Stimulated activated CD4-positive, alpha-beta T cell treated with anti-CD3 and anti-CD28 coated beads, Interleukin-4, amount 100 ng/mL, for 24 hours (primary cell): Measurements from ENCODE around the gene CAMTA1.
A peak's percentile ranks its signal among the peaks of the same experiment; 100 is the strongest.

ENCODE experiments used
- DNase-seq: peaks from one replicate; pipeline ENCODE4 v3.0.0-alpha.2; 2020

Gene CAMTA1

DNA sequence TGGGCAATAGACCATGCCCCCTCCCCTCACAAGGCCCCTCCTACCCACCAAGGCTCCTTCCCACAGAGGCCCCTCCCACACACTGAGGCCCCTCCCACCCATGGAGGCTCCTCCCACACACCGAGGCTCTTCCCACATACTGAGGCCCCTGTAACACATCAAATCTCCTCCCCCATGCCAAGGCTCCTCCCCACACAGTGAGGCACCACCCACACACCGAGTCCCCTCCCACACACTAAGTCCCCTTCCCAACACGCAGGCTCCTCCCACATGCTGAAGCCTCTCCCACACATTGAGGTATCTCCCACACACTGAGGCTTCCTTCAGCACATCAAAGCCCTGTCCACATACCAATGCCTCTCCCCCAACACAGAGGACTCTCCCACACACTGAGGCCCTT, 391.8 kb downstream of the CAMTA1 start:
- no peak for DNase-seq

DNA sequence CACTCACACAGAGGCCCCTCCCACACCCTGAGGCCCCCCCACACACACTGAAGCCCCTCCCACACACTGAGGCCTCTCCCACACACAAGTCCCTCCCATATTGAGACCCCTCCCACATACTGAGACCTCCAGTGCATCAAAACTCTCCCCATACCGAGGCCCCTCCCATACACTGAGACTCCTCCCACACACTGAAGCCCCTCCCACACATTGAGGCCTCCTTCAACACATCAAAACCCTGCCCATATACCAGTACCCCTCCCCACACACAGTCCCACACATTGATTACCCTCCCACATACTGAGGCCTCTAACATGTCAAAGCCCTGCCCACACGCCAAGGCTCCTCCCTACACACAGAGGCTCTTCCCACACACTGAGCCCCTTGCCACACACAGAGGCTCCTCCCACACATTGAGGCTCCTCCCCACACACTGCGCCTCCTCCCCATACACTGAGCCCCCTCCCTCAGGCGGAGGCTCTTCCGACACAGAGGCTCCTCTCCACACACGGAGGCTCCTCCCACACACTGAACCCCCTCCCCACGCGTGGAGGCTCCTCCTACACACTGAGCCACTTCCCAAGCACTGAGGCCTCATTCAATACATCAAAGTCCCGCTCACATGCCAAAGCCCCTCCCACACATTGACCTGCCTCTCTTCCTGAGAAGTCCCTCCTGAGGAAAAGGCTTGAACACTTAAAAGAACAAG, 392.3 kb downstream of the CAMTA1 start:
- DNase-seq: no peak

DNA sequence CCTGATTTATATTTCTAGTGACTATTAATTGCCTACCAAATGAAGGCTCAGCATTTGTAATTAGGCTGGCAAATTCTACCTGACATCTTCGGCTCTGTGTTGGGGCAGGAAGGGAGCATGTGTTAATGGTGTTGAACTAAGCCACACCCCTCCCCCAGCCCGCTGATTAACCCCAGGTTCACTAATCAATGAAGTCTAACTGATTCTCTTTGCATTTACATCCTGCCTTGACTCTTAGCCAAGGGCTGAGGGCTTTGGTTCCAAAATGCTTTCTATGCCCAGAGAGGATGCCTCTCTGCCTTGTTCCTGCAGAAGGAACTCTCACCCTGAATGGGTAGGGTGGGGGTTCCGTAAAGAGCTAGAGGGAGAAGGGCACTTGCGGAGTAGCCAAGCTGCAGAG, 393.1 kb downstream of the CAMTA1 start:
- no peak for DNase-seq

DNA sequence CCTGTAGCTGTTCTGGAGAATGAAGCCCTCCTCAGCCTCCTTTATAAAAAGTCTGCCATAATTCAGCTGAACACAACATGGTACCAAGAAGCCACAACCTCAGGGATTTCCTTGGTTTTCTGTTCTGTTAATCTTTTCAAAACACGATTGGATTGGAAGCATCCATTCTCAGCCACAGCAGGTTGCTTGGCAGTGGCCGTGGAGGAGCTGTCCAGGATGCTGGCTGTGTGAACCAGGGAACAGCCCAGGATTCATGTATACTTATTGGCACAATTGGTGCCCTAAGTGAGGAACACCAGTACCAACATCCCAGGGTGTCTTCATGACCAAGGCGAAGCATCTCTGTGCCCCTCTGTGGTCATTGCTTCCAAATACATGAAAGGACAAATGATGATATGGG, 393.5 kb downstream of the CAMTA1 start:
- DNase-seq: no peak

DNA sequence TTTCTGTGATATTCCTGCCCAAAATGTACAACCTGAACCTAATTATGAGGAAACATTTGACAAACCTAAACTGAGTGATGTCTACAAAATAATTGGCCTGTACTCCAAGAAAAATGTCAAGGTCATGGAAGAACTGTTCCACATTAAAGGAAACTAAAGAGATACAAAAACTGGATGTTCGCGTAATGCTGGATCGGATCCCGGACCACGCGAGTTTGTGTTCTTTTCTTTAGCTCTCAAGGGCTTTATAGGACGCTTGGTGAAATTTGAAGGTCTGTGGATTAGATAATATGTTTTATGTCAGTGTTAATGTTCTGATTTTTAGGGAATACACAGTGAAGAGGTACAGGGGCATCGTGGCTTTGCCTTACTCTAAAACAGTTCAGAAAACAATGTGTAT, 400.5 kb downstream of the CAMTA1 start:
- DNase-seq: no peak

DNA sequence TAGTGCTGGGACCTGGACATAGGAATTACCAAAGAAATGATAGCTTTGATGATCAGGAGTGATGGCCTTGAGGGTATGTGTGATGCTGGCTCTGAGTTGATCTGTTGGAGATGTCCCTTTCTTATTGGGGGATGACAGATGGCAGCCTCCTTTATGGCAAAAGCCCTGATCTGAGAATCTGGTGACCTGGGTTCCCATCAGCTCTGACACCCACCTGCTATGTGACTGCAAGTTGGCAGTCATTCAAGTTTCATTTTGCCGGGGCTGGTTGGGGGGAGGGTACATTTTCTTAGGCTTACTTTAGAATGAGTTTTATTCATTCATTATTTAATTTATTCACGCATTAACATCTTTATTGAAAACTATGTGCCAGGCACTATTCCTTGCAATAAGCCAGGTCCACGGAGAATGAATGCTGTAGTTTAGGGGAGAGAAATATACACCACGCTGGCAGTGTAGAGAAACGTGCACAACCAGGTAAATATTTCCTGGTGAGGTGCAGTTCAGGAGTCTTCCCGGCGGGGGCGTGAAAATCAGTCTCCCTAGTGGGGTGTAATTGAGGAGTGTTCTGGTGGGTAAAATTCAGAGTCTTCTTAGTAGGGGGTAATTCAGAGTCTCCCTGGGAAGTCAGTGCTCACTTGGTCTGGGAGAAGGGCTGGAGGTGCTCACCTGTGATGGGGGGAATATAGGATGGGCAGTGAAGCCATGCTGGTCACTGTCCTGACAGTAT, 401.3 kb downstream of the CAMTA1 start:
- no peak for DNase-seq

DNA sequence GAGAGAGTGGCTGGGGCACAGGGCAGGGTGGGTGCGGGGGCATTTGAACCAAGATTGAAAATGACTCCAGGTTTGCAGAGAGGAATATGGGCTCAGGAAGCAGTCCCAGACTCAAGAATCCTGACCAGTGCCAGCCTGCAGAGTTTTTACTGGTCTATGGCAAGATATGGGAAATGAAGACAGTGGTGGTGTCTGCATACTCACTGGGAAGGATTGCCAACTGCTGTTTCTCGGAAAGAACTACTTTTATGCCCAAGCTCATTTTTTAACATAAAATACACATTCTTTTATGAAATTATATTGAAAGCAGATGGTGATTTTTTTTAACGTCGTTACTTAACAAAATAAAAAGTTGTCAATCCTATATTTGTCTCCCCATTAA, 401.8 kb downstream of the CAMTA1 start:
- DNase-seq: no peak

DNA sequence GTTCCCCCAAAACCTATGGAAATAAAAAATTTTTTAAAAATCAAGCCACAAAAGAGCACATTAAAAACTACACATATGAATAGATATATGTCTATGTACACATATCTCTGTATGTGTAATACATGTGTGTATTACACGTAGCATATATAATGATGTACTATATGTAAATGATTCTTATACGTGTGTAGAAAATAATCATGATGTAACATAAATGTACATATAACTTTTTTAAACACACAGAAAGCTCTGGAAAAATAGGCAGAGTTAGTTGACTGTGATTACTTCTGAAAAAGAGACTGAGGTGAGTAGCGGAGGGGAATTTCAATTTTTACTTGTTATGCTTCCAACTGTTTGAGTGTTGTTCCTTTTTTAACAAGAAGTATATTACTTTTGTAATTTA, 405.0 kb downstream of the CAMTA1 start:
- no peak for DNase-seq

DNA sequence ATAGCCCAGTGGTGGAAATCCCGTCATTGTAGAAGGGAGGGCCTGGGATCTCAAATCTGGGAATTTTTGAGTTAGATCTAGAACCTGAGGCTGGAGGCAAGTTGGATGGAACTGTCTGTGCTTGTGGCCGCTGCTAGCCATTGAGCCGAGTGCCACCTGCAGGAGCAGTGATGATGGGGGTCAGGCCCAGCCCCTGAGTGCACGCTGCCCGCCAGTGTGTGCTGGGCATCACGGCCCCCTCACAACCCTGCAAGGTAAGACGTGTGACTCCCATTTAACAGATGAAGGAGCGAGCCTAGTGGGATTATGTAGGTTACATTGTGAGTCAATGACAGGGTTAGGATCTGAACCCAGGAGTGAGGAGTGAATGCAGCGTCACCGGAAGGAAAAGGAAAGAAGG, 407.2 kb downstream of the CAMTA1 start:
- DNase-seq: no peak

DNA sequence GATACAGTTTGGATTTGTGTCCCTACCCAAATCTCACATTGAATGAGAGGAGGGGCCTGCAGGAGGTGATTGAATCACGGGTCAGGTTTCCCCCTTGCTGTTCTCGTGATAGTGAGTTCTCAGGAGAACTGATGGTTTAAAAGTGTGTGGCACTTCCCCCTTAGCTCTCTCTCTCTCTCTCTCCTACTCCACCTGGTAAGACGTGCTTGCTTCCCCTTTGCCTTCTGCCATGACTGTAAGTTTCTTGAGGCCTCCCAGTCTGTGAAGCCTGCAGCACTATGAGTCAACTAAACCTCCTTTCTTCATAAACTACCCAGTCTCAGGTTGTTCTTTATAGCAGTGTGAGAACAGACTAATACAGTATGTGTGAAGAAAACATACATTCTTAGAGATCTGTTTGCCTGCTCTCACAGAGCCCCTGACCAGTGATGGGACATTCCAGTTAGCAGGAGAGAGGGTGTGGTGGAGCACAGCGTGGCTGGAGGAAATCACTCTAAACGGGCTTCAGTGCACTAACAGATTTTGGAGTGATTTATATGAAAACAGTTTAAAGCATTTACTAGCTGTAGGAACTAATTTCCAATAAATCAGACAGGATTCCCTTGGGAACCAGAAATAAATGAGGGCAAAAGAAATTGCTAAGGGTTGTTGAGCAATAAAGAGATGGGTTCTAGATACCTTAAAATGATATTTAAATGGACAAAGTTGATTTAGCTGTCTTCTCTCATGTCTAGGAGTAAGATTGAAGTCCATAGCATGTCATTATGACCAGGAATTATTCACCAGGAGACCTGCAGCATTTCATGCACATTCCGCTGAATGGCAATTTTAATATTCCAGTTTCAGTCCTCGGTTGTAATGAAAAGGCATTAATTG, 411.0 kb downstream of the CAMTA1 start:
- DNase-seq: no peak

DNA sequence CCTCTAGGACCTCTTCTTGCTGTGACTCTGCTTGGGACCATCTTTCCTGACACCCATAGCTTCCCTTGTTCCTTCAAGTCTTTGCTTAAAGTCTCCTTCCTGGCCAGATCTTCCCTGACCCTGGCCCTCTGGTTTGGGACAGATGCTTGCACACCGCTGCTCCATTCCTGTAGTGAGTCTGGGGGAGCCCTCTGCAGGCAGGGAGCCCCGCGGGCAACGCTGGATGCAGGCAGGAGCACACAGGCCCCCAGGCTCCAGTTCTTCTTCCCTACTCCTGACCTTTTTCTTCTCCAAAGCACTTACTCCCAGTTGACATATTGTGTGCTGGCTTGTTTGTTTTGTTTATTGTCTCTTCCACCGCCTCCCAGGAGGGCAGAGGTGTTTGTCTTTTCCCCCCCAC, 413.4 kb downstream of the CAMTA1 start:
- DNase-seq: no peak

DNA sequence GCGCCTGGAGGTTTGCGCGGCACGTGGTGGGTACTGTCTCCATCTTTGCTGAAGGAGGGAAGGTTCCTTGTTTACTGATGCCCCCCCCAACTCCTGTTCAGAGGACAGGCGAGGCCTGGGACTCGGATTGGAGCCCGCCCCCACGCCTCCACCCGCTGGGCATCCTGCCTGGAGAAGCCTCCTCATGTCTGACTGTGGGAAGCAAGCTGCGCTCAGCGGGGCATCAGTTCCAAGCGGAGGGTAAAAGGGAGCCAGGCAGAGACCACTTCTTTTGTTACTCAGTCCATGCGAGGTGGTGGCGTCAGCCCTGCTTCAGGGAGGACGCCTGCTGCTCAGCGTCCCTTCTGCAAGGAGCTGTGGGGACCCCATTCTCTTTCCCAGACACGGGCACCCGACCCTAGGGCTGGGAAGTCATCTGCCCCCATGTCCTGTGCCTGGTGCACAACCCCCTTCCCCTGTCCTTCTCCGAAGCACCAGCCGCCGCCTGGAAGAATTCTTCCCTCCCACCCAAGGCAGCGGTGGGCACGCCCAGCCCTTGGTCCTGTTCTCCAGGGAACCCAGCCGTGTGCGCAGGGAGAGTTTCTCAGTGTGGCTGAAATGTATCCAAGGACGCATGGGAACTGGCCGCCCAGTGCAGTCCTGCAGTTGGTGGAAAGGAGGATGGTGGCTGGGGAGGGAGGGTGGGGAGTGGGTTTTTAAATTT, 414.0 kb downstream of the CAMTA1 start:
- no peak for DNase-seq

DNA sequence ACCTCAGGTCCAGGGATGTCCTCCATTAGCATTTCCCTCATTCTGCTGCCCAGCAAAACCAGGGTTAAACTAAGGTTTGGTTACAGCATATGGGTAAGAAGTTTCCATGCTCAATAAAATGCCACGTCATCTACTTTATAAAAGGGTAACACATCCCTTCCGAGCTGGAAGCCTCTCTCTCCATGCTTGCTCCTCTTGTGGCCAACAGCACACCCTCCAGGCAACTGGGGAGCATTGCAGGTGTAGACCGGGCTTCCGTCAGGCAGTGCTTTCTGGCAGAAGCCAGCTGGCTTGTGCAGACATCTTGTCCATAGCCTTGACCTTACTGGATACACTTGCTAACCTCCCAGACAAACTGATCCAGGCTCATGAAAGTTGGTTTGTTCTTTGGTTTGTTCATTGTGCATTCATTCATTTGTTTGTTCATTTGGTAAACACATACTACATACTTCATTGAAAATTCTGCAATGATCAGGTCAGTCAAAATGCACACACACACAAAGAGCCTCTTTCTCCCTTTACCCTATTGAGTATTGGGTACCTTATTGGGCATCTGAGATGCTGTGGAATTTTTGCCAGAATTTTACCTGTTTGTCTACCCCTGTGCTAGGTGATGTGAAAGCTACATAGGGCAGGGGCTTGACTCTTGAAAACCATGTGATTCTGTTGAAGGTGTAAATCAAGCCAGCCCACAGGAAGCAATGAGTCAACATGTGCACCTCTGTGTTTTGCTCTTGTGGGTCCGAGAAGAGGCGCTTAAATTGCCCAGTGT, 422.8 kb downstream of the CAMTA1 start:
- no peak for DNase-seq

DNA sequence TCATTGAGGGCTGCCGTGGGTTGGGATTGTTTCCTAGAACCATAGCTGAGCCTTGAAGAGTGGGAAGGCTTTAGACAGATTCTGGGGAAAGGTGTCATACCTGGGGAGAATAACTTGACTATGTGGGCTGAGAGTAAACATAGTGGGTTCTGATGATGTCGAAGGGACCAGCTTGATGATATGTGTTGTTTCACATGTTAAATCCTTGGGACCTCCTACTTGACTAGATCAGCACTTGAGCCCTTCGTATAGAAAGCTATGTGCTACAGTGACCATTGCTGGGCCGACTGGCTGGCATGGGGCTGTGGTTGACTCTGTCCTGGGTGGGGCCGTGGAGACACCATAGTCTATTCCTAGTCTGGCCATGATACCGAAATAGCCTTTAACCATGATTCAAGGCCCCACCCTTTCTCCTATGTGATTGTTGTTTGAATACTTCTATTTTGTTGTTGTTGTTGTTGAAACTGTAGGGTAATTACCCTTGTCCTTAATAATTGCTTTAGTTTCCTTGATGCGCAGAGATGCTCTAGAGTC, 423.5 kb downstream of the CAMTA1 start:
- DNase-seq: no peak

DNA sequence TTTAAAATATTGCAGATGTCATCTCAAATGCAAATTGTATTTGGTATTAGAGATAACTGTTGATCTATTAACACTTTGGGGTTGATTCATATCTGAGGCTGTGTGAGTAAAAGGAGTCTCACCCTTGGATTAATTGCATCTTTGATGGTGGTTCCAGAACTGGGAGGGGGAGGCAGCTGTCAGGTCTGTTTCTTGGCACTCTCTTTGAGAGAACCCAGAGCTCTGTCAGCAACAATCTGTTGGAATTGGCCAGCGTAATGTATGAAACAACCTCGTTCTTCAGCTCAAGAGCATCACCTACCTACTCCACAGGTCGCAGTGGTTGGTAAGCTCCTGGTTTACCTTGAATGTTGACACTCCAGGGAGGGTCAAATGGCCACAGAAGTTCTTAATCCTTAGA, 424.1 kb downstream of the CAMTA1 start:
- DNase-seq: no peak

DNA sequence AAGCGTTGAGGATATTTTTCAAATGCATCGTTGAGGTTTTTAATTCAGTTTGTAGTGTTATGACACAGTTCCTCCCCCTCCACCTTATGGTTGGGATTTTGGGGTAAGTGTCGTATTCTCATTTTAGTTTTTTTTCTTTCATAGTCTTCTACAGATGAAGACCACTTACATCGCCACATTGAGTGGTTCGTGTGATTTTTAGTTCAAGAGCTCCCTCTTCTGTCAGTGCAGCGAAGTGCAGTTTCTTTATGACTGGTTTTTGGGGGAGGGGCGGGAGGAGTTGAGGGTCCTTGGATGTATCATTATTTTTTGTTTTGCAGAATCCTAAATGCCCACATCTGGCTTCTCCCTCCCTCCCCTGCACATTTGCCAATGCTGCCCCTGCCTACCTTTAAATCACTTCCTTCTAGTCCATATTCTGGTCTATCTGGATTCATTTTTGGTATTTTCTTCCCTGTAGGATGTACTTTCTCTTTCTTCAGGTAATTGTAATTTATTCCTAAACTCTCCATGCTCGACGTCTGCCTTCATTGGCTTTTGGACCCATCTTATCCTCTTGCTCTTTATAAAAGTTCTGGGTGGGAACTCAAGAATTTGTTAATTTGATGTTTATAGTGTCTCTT, 433.1 kb downstream of the CAMTA1 start:
- DNase-seq: peak; percentile 22

DNA sequence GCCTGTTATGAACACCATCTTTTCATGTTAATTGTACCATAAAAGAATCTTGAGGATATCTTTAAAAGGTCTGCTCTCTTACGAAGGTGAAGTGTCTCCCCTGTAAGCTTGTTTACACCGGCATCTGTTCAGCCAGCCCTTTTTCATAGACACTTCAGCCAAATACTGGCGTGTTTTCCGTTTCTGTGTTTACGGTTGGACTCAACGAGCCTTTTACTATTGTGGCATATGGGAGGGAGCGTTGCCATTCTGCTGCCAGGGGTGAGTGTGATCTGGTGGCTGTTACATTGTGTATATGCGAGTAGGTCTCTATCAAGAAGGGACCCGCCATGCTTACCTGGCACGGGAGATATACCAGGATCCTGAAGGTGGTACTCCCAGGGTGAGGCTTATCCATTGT, 433.8 kb downstream of the CAMTA1 start:
- DNase-seq: no peak

DNA sequence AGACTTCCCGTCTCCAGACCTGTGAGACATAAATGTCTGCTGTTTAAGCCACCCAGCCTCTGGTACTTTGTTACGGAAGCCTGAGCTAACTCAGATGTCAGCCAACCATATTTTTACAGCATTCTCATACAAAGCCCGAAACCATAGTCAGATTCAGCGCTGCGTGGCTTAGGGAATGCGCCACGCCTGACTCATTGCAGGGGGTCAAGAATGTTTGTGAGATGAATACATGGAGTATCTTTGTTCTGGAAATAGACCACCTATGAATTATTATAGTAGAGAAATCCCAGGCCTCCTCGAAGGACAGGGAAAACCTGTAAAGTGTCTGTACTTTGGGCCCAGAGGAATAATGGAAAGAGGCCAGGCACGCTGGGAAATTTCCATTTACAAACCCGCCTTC, 434.8 kb downstream of the CAMTA1 start:
- DNase-seq: no peak

DNA sequence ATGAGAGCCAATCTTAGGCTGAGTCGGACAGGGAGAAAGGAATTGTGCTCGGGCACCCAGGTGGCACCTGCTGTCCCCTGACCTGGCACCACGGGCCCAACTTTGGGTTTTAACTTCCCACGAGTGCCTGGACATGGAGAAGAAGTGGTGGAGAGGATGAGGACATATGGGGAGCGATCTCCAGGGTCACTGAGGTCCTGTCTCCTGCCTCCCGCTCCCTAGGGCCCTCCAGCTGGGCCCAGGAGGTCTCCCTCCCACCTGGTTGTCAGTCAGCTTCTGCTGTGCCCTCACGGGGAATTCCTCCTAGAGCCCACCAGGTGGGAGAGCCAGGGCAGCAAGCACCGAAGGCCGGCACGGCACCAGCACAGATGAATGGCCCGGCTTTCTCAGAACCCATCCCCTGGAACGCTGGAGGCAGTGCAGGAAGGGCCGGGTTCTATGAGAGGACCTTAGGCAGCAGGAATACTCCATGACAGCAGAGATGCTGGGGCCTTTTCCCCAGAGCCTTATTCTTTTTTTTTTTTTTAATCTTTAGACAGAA, 435.5 kb downstream of the CAMTA1 start:
- DNase-seq: no peak

DNA sequence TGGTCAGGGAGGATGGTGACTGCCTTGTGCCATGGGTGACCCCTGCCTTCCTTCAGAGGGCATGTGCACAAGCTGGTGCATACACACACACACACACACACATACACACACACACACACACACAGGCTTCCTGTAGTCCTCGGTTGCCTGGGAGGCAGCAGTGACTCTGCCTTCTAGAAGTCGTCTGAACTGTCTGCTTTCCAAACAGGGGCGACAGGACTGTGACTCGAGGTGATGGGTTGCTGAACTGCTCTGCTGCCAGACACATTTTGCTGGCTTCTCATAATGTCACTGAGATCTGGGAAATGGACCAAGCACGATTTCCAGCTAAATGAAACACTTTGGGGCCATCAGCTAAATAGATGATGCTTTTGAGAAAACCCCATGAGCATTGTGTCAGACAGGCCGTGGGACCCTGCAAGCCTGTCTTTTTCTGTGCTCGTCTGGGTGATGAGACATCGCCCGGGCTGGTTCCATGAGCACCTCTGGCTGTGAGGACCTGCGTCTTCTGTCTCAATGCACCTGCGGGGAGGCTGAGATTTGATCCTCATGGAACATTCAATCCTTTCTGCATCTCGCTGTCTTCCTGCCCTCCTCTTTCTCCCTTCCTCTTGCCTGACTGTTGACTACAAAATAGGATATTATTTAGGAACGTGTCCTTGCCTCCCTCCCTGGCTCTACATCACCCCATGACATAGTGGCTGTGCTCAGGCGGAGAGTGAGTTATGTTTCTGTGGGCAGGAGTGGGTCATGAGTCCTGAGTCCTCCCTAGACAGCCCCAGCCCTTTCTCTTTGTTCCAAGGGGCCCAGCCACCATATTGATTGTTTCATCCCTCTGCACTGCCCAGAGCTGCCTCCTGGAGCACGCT, 436.8 kb downstream of the CAMTA1 start:
- DNase-seq: no peak

DNA sequence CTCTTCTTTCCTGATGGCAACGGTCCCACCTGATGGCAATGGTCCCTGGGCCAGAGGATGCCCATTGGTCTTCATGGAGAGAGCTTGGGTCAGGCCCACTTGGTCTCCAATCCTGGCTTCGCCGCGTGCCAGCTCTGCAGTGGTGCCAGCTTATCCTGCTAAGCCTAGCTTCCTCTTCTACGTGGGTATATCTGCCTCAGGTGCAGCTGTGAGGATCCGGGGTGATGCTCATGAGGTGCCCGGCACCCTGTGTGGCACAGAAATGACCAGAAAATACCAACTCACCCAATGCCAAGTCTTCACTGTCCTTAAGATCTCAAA, 437.4 kb downstream of the CAMTA1 start:
- DNase-seq: no peak
